ENCODE measurements around the gene TRMT61B. TPM values are rescaled to one million over a fixed set of nuclear protein-coding genes. Genes with fewer than 3 reads are reported as not detected.

Gene TRMT61B
- total RNA-seq, 4 donors from 2014 or later = 8.5 to 17.8 (median 10.5) TPM

DNA sequence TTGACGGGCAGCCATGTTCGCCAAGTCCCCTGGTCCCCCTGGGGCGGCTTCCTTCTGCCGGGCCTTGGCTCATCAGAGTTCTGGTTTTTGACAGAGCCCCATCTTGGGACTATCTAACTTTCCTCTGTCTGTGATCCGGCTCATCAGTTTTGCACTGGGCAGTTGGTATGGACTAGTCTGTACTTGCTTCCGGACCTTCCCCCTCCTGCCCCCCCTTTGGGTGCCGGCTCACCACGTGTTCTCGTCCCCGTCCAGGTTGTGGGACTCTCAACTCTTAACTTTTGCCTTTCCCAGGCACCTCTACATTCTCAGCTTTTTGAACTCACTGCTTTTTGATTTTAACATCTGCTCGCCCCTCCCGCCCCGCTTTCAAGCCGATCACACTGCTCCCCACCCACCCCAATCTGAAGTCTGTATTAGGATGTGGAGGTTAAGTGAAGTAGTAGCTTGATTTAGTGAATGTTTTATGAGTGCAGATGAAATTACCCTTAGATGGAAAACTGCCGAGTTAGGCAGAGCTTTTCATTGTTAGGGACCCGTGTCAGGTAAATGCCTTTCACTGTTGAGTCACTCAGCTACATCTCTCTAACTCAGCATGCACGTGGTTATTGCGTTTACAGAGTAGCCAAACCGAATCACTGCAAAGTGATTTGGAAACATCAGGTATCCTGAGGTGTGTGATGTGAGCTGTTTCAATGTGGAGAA lies 25.2 kb upstream of the TRMT61B start:
- DNase-seq (ENCODE audit: low spot score in 2 of 2) = no peak
- peak overlapping the region; percentile 96 to 99 (median 98) for H3K4me3 ChIP-seq
- H3K36me3 ChIP-seq = no peaks in the 10 kb centered on the region
- H3K27me3 ChIP-seq = no peaks in the 10 kb centered on the region
- 1% methylated on average over 15 to 19 of the region's 19 CpGs for WGBS, 2 donors
- TF ChIP-seq, protein P1, sequence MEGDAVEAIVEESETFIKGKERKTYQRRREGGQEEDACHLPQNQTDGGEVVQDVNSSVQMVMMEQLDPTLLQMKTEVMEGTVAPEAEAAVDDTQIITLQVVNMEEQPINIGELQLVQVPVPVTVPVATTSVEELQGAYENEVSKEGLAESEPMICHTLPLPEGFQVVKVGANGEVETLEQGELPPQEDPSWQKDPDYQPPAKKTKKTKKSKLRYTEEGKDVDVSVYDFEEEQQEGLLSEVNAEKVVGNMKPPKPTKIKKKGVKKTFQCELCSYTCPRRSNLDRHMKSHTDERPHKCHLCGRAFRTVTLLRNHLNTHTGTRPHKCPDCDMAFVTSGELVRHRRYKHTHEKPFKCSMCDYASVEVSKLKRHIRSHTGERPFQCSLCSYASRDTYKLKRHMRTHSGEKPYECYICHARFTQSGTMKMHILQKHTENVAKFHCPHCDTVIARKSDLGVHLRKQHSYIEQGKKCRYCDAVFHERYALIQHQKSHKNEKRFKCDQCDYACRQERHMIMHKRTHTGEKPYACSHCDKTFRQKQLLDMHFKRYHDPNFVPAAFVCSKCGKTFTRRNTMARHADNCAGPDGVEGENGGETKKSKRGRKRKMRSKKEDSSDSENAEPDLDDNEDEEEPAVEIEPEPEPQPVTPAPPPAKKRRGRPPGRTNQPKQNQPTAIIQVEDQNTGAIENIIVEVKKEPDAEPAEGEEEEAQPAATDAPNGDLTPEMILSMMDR (IDR thresholded peaks at IDR 0.05) = no peak
- no peak for TF ChIP-seq EP300 (IDR thresholded peaks at IDR 0.05)
- no peak for TF ChIP-seq POLR2A (IDR thresholded peaks at IDR 0.05)
- H3K4me1 ChIP-seq = peaks cover 0 to 46% (median 19%) of the 10 kb centered on the region in 4 donors
- peak overlapping the region; percentile 51 to 90 (median 86) for H3K27ac ChIP-seq
- no peaks in the 10 kb centered on the region for H3K9me3 ChIP-seq

GRCh38 chr2:28894470-28895188 lies 24.5 kb upstream of the TRMT61B start, which contains the start of gene WDR43:
WDR43 (plus strand) TSS chr2:28894667; CDS start chr2:28894699, 32 bp downstream.
- peak; percentile 93 to 94 for DNase-seq (ENCODE audit: low spot score in 2 of 2)
- Histone ChIP-seq H3K9me3 (no peaks in the 10 kb centered on the region), H3K27ac (peak within 1 kb of the TSS; percentile 51 to 90 (median 86)), H3K4me3 (peak within 1 kb of the TSS; percentile 96 to 99 (median 98)), H3K4me1 (peaks cover 0 to 41% (median 19%) of the 10 kb centered on the region in 4 donors), H3K36me3 (no peaks in the 10 kb centered on the region), H3K27me3 (no peaks in the 10 kb centered on the region)
- TF ChIP-seq POLR2A (IDR thresholded peaks at IDR 0.05) (peak; percentile 54 to 55), EP300 (IDR thresholded peaks at IDR 0.05) (peak; percentile 54 to 93)
- TF ChIP-seq, protein P1 (IDR thresholded peaks at IDR 0.05) = peak in 1 of 5 experiments; percentile 45
- WGBS, 2 donors = 0% methylated on average over 34 to 46 of the region's 79 CpGs

- H3K27me3 ChIP-seq = no peaks in the 10 kb centered on the region
- H3K27ac ChIP-seq = no peak overlapping the region
- 96 to 97% methylated on average over 21 of the region's 21 CpGs for WGBS, 2 donors
- H3K9me3 ChIP-seq = no peaks in the 10 kb centered on the region
- TF ChIP-seq EP300 (IDR thresholded peaks at IDR 0.05) = no peak
- no peak for TF ChIP-seq POLR2A (IDR thresholded peaks at IDR 0.05)
- H3K36me3 ChIP-seq = no peaks in the 10 kb centered on the region
- DNase-seq (ENCODE audit: low spot score in 2 of 2) = no peak
- peaks cover 0 to 32% (median 16%) of the 10 kb centered on the region in 4 donors for H3K4me1 ChIP-seq
- H3K4me3 ChIP-seq = no peak overlapping the region
These were observed 23.4 kb upstream of the TRMT61B start for GRCh38 chr2:28893488-28893887.

- Histone ChIP-seq H3K27me3 (peaks cover 0 to 15% of the 10 kb centered on the region in 2 donors), H3K9me3 (no peaks in the 10 kb centered on the region), H3K27ac (no peak overlapping the region), H3K4me3 (no peak overlapping the region), H3K4me1 (no peaks in the 10 kb centered on the region), H3K36me3 (no peaks in the 10 kb centered on the region)
- no peak for DNase-seq (ENCODE audit: low spot score in 2 of 2)
- TF ChIP-seq, protein P1 (IDR thresholded peaks at IDR 0.05) = no peak
- no peak for TF ChIP-seq EP300 (IDR thresholded peaks at IDR 0.05)
- TF ChIP-seq POLR2A (IDR thresholded peaks at IDR 0.05) = no peak
- 84 to 94% methylated on average over 1 of the region's 1 CpG for WGBS, 2 donors
These were observed 10.1 kb upstream of the TRMT61B start for GRCh38 chr2:28880193-28880592.

DNA sequence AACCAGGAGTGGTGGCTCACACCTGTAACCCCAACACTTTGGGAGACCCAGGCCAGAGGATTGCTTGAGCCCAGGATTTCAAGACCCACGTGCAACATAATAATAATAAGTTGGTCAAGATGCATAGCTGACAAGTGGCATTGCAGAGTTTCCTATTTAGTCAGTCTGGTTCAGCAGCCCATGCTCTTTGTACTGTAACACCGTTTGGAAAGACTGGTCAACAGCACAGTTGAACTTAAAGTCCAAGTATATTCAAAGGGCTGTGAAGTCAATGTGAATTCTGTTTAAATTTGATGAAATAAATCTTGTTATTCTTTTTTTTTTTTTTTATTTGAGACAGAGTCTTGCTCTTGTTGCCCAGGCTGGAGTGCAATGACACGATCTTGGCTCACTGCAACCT lies 1.5 kb upstream of the TRMT61B start:
- H3K4me1 ChIP-seq = peaks cover 0 to 36% (median 15%) of the 10 kb centered on the region in 4 donors
- peaks cover 0 to 2% of the 10 kb centered on the region in 2 donors for H3K27me3 ChIP-seq
- 82% methylated on average over 3 of the region's 3 CpGs for WGBS, 2 donors
- no peak for DNase-seq (ENCODE audit: low spot score in 2 of 2)
- H3K27ac ChIP-seq = no peak overlapping the region
- TF ChIP-seq, protein P1 (IDR thresholded peaks at IDR 0.05) = no peak
- no peak for TF ChIP-seq POLR2A (IDR thresholded peaks at IDR 0.05)
- H3K9me3 ChIP-seq = no peaks in the 10 kb centered on the region
- no peak overlapping the region for H3K4me3 ChIP-seq
- no peaks in the 10 kb centered on the region for H3K36me3 ChIP-seq
